ENCODE data around the gene PTK7. TPM values are rescaled to one million over a fixed set of nuclear protein-coding genes. Genes with fewer than 3 reads are reported as not detected.

Gene PTK7
- total and polyA plus RNA-seq, 2 donors (not counting 1 experiment from before 2014, with no cell fraction given): not detected

GRCh38 chr6:43143235-43144128 is 67.4 kb downstream of the PTK7 start:
- WGBS (ENCODE audit: insufficient coverage): 33% methylated on average over 25 of the region's 25 CpGs
- H3K27ac Mint-ChIP-seq: no peak overlapping the region
- Histone ChIP-seq H3K9ac (ENCODE audit: low read length) (no peak overlapping the region), H3K4me2 (replicated peaks; ENCODE audit: low read depth, low read length, poor library complexity, severe bottlenecking) (peak overlapping the region; percentile 55), H3K79me2 (ENCODE audit: control insufficient read depth, insufficient read depth, low read length) (no peaks in the 10 kb centered on the region), H3K4me3 (ENCODE audit: control extremely low read depth in 1 of 5, extremely low read depth in 1 of 5, insufficient read depth in 1 of 5, low read depth in 2 of 5, low read length in 4 of 5) (peak overlapping the region in 1 of 5 experiments; percentile 3), H2AFZ (ENCODE audit: insufficient read depth, low read depth, low read length, poor library complexity, severe bottlenecking) (peak overlapping the region; percentile 66), H3K27me3 (replicated peaks in 1 of 4; ENCODE audit: control extremely low read depth in 1 of 4, control insufficient read depth in 3 of 4, insufficient read depth in 4 of 4, low read length in 3 of 4) (peaks cover 0 to 4% (median 0%) of the 10 kb centered on the region in 4 experiments), H3K4me1 (ENCODE audit: control insufficient read depth in 2 of 2, insufficient read depth in 2 of 2, low read length in 2 of 2) (peaks cover 7 to 8% of the 10 kb centered on the region in 2 donors), H4K20me1 (ENCODE audit: control insufficient read depth, insufficient read depth, low read length, poor library complexity, severe bottlenecking) (no peaks in the 10 kb centered on the region), H3K9me3 (ENCODE audit: control extremely low read depth in 1 of 3, control insufficient read depth in 2 of 3, insufficient read depth in 1 of 3, low read length in 2 of 3) (no peaks in the 10 kb centered on the region), H3K36me3 (replicated peaks in 1 of 2; ENCODE audit: control extremely low read depth in 1 of 2, control insufficient read depth in 1 of 2, extremely low read depth in 1 of 2, insufficient read depth in 2 of 2, low read length in 1 of 2) (no peaks in the 10 kb centered on the region), H3K27ac (ENCODE audit: low read length in 2 of 2) (no peak overlapping the region)
- ChIA-PET CTCF (interaction anchor here (0.7 to 4.3 kb wide), 26 partner anchors 9 to 495 kb away, joined by 3 to 50 read pairs (median 4); partner anchors contain the start of genes GNMT, KLHDC3, MEA1 and PEX6), POLR2A (interaction anchor here (0.6 kb wide), 1 partner anchor 265 kb away, joined by 4 read pairs; no protein-coding TSS in a partner anchor)
- peaks cover 8% of the 10 kb centered on the region for H3K4me1 Mint-ChIP-seq
- H3K4me3 Mint-ChIP-seq: no peak overlapping the region
- TF ChIP-seq EZH2 (IDR thresholded peaks at IDR 0.05; ENCODE audit: borderline replicate concordance, insufficient read depth, low read depth, low read length, poor library complexity, severe bottlenecking): no peak
- peak; percentile 87 for TF ChIP-seq CTCF (IDR thresholded peaks at IDR 0.05)
- intact Hi-C loops (cut with micrococcal nuclease): loop anchor here (1.0 to 5.0 kb wide), 2 partner anchors 136 to 482 kb away; no protein-coding TSS in a partner anchor
- DNase-seq (peak; percentile 76), ATAC-seq (ENCODE audit: low read depth) (peak; percentile 93)
- H3K9me3 Mint-ChIP-seq (ENCODE audit: insufficient read depth): no peaks in the 10 kb centered on the region
- peaks cover 9% of the 10 kb centered on the region for H3K27me3 Mint-ChIP-seq
